K562 (cell line): ENCODE results near the gene PRKAR1B. TPM values are rescaled to one million over a fixed set of nuclear protein-coding genes. Genes with fewer than 3 reads are reported as not detected.

Experiments
- ATAC-seq: fragments of 200-7000 bp; cut with Tn5 transposase; 3 replicates; pipeline ENCODE4 v1.9.1; 2020; ENCODE audit warnings: moderate library complexity
- BruUV-seq: library from RNA; stranded (reverse); fragments of 400-500 nt; replicated peaks from 2 replicates; lab custom pipeline; 2021; lab: Mats Ljungman, UMichigan
- CTCF ChIA-PET: fragments of 300-600 bp; formaldehyde crosslinking; extraction: SDS; loops from one replicate; lab custom pipeline; 2021; ENCODE audit warnings: low intra/inter-chr PET ratio; lab: Yijun Ruan, JAX
- POLR2A ChIA-PET: fragments of 300-600, 350-650 bp; sonication (Branson Sonifier 250); formaldehyde crosslinking; extraction: SDS; loops from one replicate; lab custom pipeline; 2021; ENCODE audit warnings: antibody characterized with exemption, inconsistent platforms; lab: Yijun Ruan, JAX
- DNase-seq, 4 experiments: peaks; one replicate each; pipeline versions ENCODE4 v3.0.0 to v3.0.0-alpha.2; 2011 to 2018; ENCODE audit warnings: low spot score in 3 of 4, mixed read lengths in 3 of 4; ENCODE audit errors: extremely low read depth in 1 of 4
- FAIRE-seq: peaks from 2 replicates; lab custom pipeline; 2011; peaks lifted over from hg19 to GRCh38; lab: Jason Lieb, UNC
- H2AFZ ChIP-seq: 2 replicates; pipeline ENCODE4 v1.6.0; 2011; ENCODE audit warnings: low read depth, low read length, control low read depth, inconsistent platforms
- H3K27ac ChIP-seq: fragments of 200-600 bp; 3 replicates; pipeline ENCODE4 v1.8.0; 2011; ENCODE audit warnings: low read depth, mild to moderate bottlenecking, control low read depth, inconsistent platforms, low read length, moderate library complexity, mixed read lengths; ENCODE audit errors: extremely low read depth
- H3K27me3 ChIP-seq, 2 experiments: fragments of 300-600 bp in 1 of 2; 2 replicates in 1 of 2; 3 replicates in 1 of 2; pipeline versions ENCODE4 v1.6.0 to v1.8.0; 2011; ENCODE audit warnings: inconsistent platforms in 2 of 2, low read length in 2 of 2, mild to moderate bottlenecking in 1 of 2, mixed read lengths in 1 of 2, moderate library complexity in 1 of 2; ENCODE audit not compliant: control insufficient read depth in 2 of 2, insufficient read depth in 2 of 2
- H3K36me3 ChIP-seq: fragments of 300-600 bp; 3 replicates; pipeline ENCODE4 v1.8.0; 2011; ENCODE audit warnings: mild to moderate bottlenecking, low read length, inconsistent platforms; ENCODE audit not compliant: control insufficient read depth, insufficient read depth
- H3K4me1 ChIP-seq, 2 experiments: fragments of 200-600 bp in 1 of 2; replicated peaks in 1 of 2; 2 replicates in 1 of 2; 3 replicates in 1 of 2; pipeline versions ENCODE4 v1.5.1 to v1.8.0; 2011; ENCODE audit warnings: inconsistent platforms in 2 of 2, low read length in 2 of 2, mild to moderate bottlenecking in 1 of 2, mixed read lengths in 1 of 2, moderate library complexity in 1 of 2; ENCODE audit not compliant: control insufficient read depth in 2 of 2, insufficient read depth in 2 of 2
- H3K4me2 ChIP-seq: 2 replicates; pipeline ENCODE4 v1.6.1; 2011; ENCODE audit warnings: low read length, control low read depth, inconsistent platforms, mixed read lengths; ENCODE audit not compliant: insufficient read depth
- H3K4me3 ChIP-seq: fragments of 200-600 bp; sonication (generic), shearing (Covaris generic); 2 replicates; pipeline ENCODE4 v1.5.1; 2016; ENCODE audit warnings: control low read depth, inconsistent platforms
- H3K79me2 ChIP-seq: fragments of 200-600 bp; 3 replicates; pipeline ENCODE4 v1.8.0; 2011; ENCODE audit warnings: low read length, inconsistent platforms; ENCODE audit not compliant: control insufficient read depth, insufficient read depth
- H3K9ac ChIP-seq, 2 experiments: 2 replicates each; pipeline versions ENCODE4 v1.6.0 to v1.6.1; 2011; ENCODE audit warnings: low read depth in 2 of 2, low read length in 2 of 2, control low read depth in 1 of 2, inconsistent platforms in 1 of 2, mild to moderate bottlenecking in 1 of 2, mixed read lengths in 1 of 2; ENCODE audit not compliant: insufficient read depth in 1 of 2
- H3K9me1 ChIP-seq: one replicate; pipeline ENCODE4 v1.6.0; 2011; ENCODE audit warnings: inconsistent platforms, mild to moderate bottlenecking, low read length, moderate library complexity; ENCODE audit not compliant: control insufficient read depth, insufficient read depth
- H3K9me3 ChIP-seq: replicated peaks from 2 replicates; pipeline ENCODE4 v1.5.1; 2011; ENCODE audit warnings: low read depth, low read length, inconsistent platforms; ENCODE audit not compliant: control insufficient read depth, insufficient read depth
- H4K20me1 ChIP-seq: replicated peaks from 2 replicates; pipeline ENCODE4 v1.6.1; 2011; ENCODE audit warnings: low read length, inconsistent platforms, mixed read lengths; ENCODE audit not compliant: control insufficient read depth, insufficient read depth
- MYBL2 ChIP-seq, 2 experiments: fragments of 450-650 bp in 1 of 2; sonication (generic) in 1 of 2; formaldehyde crosslinking in 1 of 2; IDR thresholded peaks; 2 replicates each; pipeline versions ENCODE4 v1.6.1 to v1.8.1; 2017 to 2022; ENCODE audit warnings: borderline replicate concordance in 1 of 2, inconsistent platforms in 1 of 2, low read depth in 1 of 2, mild to moderate bottlenecking in 1 of 2, missing genetic modification reagents in 1 of 2, moderate library complexity in 1 of 2
- POLR2G ChIP-seq: fragments of 200-400 bp; formaldehyde crosslinking; IDR thresholded peaks from 2 replicates; pipeline ENCODE4 v1.6.1; 2017; ENCODE audit warnings: low read depth, mild to moderate bottlenecking, antibody characterized with exemption, low read length, moderate library complexity
- RBFOX2 ChIP-seq: fragments of 200-400 bp; formaldehyde crosslinking; IDR thresholded peaks from 2 replicates; pipeline ENCODE4 v1.6.1; 2017; ENCODE audit warnings: low read depth, mild to moderate bottlenecking, low read length, moderate library complexity
- WGBS: fragments of 100-300 bp; shearing (Covaris generic); methylation state at CpG from one replicate; pipeline ENCODE4 v1.1.6; 2016; ENCODE audit warnings: low coverage, mixed read lengths; ENCODE audit not compliant: insufficient coverage; ENCODE audit errors: missing lambda C conversion rate; 5-methylcytosine and 5-hydroxymethylcytosine counted together
- in situ Hi-C: fragments of 300-500 bp; cut with MboI; formaldehyde crosslinking; loops from 4 replicates; pipeline ENCODE4 v1.15.0; 2018; ENCODE audit warnings: inconsistent platforms, mixed read lengths
- intact Hi-C: fragments of 100-400 bp; cut with micrococcal nuclease; formaldehyde crosslinking; loops from 2 replicates; pipeline ENCODE4 v1.14.2; 2022
- polyA plus RNA-seq, 8 experiments: library from polyadenylated mRNA; depleted of rRNA in 4 of 8; stranded (reverse) in 5 of 8; unstranded in 3 of 8; fragments of >200 nt; fragmentation: Nextera tagmentation in 2 of 8; fragmentation: Illumina TruSeq in 1 of 8; extraction: Ambion mirVana in 2 of 8; extraction: Trizol in 1 of 8; gene quantifications; 2 replicates each; pipeline versions ENCODE4 v1.2.1 to v1.2.3, GENCODE V29; 2011 to 2014; ENCODE audit warnings: inconsistent platforms in 1 of 8, missing spikeins in 1 of 8
- total RNA-seq, 7 experiments: library from RNA; depleted of rRNA in 6 of 7; stranded (reverse); fragments of >200 nt in 6 of 7; fragmentation: Illumina TruSeq in 2 of 7; extraction: Trizol in 2 of 7; gene quantifications; 2 replicates each; pipeline versions ENCODE4 v1.2.1 to v1.2.3, GENCODE V29; 2011 to 2021; ENCODE audit warnings: low replicate concordance in 1 of 7

Gene PRKAR1B
- total and polyA plus RNA-seq, 9 of the 15 experiments (the other 6 are each of a cell fraction or from before 2014, with no cell fraction given), result 0.99 to 30.5 (median 12.7) TPM

DNA sequence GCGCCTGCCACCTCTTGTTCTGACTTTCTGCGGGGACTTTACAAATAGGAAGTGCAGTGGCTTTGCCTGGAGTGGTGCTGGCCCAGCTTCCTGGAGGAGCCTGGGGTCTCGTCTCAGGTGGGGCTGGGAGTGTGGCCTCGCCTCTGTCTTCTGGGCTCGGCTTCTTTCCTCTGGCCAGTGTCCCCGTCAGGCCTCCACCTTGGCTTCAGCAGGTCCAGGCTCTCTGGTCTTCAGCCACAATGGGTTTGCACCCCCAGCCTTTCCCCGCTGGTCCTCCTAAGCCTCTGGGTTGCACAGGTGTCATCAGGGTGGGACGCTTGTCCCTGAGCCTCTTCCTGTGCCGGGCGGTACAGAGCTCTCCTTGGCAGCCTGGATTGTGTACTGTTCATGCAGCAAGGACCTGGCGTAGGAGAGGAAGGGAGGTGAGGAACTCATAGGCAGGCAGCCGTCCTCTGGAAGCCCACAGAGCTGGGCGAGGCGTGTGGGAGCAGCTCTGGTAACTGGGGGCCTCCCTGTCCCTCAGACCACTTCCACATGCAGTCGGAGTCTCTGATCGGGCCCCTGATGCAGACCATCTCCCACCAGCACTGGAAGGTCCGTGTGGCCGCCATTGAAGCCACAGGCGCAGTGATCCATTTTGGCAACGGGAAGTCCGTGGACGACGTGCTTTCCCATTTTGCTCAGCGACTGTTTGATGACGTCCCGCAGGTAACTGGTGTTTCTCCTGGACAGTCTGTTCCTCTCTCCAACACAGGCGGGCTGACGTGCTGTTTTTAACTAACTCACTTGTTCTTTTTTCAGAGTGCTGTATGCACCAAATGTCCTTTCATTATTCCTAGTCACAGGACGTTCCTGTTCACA is 2.3 kb upstream of the PRKAR1B start:
- no peak for TF ChIP-seq MYBL2 (IDR thresholded peaks at IDR 0.05; ENCODE audit: low read depth)
- TF ChIP-seq MYBL2 (CRISPR knock-in tag; IDR thresholded peaks at IDR 0.05; ENCODE audit: borderline replicate concordance), result no peak
- peak; percentile 60 for TF ChIP-seq RBFOX2
- 0 out of 2 replicates have a peak, but pooled peaks have one; percentile 7 for TF ChIP-seq POLR2G
- TF ChIP-seq, all 486 proteins: peak for 2
- 0 out of 2 replicates have a peak, but pooled peaks cover 4% of the 10 kb centered on the region for H4K20me1 ChIP-seq
- no peak overlapping the region for H3K4me2 ChIP-seq
- POLR2A ChIA-PET, result no interaction called here
- CTCF ChIA-PET, result no interaction called here
- peak overlapping the region in 1 of 2 experiments; percentile 10; a peak in 1 of 4 replicates for H3K9ac ChIP-seq
- H3K9me3 ChIP-seq, result peaks cover 10% of the 10 kb centered on the region
- BruUV-seq, result no TSS peak
- no peaks in the 10 kb centered on the region for H3K27me3 ChIP-seq
- ATAC-seq (no peak), DNase-seq (no peak), FAIRE-seq (no peak)
- intact Hi-C loops, result loop anchor here (5.0 kb wide), 1 partner anchor 143 kb away; no protein-coding TSS in a partner anchor
- H3K4me3 ChIP-seq, result no peak overlapping the region
- no peaks in the 10 kb centered on the region for H3K9me1 ChIP-seq
- peaks cover 66% of the 10 kb centered on the region for H3K36me3 ChIP-seq
- H3K79me2 ChIP-seq, result peaks cover 82% of the 10 kb centered on the region
- WGBS, result 94% methylated on average over 22 of the region's 29 CpGs
- H2AFZ ChIP-seq, result no peak overlapping the region
- in situ Hi-C loops, result no loop called here
- peaks cover 20 to 48% of the 10 kb centered on the region in 2 experiments; a peak in 4 of 5 replicates for H3K4me1 ChIP-seq
- no peak overlapping the region; the same call in 2 of the 3 replicates for H3K27ac ChIP-seq
